GM18499 (cell line): ENCODE data around the gene MIB1.

Source experiments
- ATAC-seq: cut with Tn5 transposase; IDR thresholded peaks from one replicate; pipeline ENCODE4 v1.9.1; 2021; ENCODE audit warnings: moderate number of reproducible peaks; ENCODE audit not compliant: insufficient read depth, unreplicated experiment

The MIB1 gene

DNA sequence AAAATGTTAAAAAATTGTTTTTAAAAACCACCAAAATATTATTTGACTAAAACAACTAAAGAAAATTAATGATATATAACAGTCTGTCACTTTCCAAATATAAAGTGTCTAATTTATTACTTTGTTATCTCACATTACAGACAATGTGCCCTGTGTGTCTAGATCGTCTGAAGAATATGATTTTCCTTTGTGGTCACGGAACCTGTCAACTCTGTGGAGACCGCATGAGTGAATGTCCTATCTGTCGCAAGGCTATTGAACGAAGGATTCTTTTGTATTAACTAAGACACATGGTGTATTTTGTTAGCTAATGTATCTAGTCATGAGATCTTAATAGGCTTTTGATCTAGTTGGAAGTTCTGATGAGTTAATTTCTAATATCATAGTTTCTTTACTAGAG, 123.8 kb downstream of the MIB1 start:
- ATAC-seq: no peak

DNA sequence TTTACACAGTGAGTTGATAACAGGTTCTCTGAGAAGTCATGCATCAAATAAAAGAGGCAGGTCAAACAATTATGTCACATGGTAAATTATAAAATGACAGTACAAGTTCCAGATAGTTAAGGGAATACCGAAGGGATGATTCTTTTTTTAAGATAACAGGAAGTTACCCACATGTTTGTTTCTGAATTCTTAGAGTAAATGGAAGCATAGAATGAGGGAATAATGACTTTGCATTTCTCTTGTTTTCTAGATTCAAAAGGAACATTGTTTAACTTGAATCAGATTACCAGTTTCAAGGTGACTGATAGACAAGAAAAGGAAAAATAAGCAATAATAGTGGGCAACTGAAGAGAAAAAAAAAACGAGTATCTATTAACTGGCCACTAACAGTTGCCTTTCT, 124.5 kb downstream of the MIB1 start:
- ATAC-seq: no peak

DNA sequence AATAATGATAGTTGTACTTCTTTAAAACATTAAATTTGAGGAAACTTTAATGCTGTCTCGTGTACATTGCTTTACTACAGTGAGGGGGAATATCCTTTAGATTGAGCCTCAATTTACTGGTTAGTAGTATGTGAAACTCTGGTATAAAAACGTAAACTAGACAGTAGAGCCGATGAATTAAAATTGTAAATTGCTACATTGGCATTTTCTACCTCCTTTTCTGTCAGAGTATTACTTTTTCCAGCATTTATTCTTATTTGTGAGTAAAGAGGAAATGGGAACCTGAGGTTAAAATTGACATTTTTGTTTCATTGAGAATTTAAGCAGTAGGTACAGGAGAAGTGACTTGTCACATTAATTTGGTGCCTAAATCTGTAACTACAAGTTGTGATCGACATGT, 128.2 kb downstream of the MIB1 start:
- ATAC-seq: no peak

DNA sequence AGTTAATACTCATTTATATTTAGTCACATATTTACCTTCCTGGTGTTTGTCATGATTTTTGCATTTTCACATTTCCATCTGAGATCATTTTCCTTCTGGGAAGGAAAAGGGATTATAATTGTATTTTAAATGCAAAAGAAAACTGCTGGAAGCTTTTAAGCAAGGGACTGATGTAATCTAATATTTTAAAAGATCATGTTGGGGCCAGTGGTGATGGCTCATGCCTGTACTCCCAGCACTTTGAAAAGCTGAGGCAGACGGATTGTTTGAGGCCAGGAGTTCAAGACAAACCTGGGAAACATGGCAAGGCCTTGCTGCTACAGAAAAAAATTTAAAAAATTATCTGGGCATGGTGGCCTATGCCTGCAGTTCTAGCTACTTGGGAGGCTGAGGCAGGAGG, 149.0 kb downstream of the MIB1 start:
- no peak for ATAC-seq

DNA sequence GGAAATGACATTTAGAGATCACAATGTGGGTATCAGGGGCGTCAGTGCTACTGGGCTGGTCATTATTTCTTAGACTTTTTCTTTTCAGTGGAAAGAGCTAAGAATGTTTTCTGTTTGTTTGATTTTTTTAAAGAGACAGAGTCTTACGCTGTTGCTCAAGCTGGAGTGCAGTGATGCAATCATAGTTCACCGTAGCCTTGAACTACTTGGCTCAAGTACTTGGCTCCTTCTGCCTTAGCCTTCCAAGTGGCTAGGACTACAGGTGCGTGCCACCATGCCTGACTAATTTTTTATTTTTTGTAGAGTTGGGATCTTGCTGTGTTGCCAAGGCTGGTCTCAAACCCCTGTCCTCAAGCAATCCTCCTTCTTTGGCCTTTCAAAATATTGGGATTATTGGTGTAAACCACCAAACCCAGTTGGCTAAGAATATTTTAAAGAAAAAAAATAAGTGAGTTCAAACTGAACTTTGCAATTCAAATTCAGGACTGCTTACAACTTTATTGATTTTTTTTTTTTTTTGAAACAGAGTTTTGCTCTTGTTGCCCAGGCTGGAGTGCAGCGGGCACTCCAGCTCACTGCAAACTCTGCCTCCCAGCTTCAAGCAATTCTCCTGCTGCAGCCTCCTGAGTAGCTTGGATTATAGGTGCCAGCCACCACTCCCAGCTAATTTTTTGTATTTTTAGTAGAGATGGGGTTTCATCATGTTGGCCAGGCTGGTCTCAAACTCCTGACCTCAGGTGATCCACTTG, 154.2 kb downstream of the MIB1 start:
- ATAC-seq: no peak

DNA sequence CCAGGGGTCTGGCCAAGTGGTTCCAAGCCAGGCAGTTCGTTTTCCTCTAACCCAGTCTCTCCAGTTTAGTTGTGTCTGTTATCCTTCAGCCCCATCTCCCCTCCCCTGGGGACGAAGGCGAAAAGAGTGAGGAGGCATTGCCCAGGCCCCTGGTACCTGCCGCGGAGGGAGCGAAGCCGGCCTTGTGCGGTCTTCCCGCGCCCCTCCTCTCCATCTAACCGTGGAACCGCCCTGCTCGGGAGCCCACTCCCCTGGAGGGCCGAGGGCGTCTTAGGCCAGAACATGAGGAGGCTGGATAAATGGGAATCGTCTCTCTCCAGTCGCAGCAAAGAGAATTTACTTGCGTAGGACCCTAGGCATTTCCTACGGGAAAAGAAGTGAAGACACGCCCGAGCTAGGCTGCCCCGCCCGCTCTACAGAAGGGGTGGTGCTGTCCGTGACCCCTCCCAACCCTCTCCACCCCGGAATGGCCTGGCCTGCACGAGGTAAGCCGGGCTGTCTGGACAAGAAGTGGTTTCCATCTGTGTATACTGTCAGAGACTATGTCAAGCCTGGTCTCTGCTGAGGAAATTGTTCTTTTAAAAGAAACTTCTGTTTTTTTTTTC, 156.2 kb downstream of the MIB1 start:
- no peak for ATAC-seq

DNA sequence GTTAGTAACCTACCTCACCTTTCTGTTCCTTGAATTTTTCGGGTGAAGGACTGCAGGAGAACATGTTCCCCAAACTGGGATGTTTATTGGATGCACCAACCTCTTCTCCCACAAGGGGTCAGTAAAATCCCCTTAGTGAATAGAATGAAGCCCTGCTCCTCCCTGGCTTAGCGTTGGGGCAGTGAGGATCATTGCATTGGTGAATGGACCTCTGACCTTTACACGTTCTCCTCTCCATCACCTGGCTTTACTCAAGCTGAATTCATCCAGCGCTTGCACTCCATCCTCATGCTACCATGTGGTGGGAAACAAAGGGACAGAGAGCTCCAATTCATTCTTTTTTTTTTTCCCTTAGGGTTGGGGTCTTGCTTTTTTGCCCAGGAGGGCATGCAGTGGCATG, 157.2 kb downstream of the MIB1 start:
- no peak for ATAC-seq

DNA sequence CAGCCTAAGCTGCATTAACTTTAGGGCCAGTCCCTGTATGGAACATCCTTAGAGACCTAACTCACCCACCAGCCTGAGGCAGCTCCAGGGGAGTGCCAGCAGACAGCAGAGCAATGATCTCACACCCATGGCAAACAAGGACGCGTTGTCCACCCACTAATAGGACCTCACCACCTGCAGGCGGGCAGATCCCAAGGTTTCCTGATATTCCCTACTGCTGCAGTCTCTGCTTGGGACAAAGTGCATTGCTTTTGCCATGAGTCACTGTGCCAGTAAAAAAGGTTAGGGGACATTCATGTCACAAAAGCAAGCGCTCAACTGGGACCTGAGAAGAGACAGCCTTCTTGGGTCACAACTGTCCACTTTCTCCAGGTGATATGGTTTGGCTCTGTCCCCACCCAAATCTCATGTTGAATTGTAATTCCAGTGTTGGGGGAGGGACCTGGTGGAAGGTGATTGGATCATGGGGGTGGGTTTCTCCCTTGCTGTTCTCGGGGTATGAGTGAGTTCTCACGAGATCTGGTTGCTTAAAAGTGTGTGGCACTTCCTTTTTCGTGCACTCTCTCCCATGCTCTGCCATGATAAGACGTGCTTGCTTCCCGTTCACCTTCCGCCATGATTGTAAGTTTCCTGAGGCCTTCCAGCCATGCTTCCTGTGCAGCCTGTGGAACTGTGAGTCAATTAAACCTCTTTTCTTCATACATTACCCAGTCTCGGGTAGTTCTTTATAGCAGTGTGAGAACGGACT, 160.2 kb downstream of the MIB1 start:
- no peak for ATAC-seq

DNA sequence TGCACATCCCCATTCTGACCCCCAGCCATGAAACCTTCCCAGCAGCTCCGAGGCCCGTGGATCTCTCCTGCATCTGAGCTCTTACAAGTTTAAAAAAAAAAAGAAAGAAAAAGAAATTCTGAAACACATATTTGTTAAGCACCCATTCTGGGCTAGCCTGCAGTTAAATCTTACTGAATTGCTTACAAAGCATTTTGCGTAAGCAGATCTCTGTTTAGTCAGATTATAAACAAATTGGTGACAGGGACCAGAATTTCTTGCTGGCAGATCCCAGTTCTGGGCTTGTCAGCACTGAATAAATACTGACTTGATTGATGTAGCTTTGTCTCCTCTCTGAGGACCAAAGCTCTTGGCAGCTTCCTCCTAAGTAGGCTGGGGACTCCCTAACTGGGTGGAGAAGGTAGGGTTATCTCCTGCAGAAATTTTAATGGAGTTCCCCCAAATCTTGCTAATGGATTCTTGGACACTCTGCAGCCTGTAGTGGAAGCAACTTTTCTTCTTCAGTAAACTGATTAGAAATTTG, 160.9 kb downstream of the MIB1 start:
- no peak for ATAC-seq

DNA sequence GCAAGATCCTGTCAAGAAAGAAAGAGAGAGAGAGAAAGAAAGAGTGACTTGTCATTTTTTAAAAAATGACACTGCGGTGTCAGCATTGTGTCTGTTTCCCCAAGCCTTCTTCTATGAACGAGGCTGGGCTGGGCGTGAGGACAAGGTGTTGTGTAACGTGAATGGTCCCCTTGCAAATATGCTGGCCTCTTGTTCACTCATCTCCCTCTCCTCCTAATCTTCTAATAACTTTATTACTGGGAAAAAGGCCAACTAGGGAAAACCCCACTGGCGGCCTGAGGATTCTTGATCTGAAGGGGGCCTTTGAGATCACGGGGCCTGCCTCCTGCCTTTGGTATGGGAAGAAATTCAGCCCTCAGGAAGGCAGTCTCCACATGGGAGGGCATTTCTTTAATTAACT, 163.1 kb downstream of the MIB1 start:
- no peak for ATAC-seq

DNA sequence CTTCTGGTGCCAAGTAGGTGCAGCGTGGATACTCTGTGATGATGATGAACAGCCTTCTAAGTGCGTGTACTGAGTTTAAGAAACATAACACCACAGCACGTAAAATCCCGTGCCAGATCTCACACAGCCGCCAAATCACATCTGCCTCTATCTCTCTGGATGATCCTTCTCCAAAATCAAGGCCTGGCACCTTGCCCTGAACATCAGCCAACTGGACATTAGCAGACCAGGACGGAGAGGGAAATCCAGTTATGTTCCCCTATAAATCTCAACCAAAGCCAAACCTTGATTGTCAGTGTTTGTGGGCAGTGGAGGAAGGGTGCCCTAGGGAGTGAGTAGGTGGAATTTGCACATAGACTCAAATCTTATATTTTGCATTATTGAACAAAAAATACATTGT, 164.3 kb downstream of the MIB1 start:
- ATAC-seq: no peak

DNA sequence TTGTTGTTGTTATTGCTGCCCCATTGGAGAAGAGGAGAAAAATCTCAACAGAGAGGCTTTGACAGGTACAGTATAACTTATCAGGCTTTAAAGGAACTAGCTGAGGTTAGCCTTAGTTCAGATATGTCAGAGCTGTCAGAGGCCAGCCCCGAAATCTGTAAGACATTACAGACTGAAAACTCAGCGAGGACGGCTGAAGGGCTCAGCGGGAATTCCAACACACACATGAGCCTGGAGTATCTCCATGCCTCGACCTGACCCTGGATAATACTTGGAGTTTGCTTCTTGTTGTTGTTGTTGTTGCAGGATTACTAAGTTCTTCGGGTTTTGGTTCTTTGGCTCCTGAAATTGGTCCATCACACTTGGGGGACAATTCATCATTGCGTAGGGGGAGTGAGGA, 166.9 kb downstream of the MIB1 start:
- no peak for ATAC-seq

DNA sequence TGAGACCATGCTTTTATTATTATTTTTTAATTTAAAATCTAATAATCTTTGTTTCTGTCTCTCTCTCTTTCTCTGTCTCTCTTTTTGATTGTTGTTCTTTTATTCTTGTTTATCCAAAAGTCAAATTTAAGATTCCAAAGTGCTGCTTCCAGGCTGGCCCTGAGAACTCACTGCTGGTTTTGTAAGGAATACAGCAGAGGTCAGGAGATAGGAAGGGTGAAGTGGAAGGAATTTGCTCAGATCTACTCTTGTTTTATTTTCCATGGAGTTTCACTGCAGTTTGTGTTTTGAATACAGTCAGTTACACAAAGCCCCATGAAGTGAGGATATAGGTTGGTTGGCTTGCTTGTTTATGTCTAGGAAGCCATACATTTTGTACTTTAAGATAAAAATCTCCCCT, 168.1 kb downstream of the MIB1 start:
- no peak for ATAC-seq

DNA sequence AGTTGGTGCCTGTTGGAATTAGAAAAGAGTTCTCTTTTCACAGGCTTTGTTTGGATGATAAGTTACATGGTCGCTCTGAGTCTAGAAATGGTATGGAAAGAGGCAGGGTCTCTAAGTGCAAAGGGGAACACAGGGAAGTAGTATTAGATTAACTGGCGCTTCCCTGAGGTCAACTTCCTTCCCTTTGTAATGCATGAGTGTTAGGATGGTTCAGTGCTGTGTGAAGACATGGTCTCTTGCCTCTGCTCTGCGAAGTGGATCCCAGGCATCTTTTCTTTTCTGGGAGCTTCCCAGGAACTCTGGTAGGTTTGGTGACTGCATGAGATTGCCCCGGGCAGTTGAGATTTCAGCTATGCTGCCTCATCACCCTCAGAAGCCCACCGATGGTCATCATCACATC, 170.3 kb downstream of the MIB1 start:
- no peak for ATAC-seq

DNA sequence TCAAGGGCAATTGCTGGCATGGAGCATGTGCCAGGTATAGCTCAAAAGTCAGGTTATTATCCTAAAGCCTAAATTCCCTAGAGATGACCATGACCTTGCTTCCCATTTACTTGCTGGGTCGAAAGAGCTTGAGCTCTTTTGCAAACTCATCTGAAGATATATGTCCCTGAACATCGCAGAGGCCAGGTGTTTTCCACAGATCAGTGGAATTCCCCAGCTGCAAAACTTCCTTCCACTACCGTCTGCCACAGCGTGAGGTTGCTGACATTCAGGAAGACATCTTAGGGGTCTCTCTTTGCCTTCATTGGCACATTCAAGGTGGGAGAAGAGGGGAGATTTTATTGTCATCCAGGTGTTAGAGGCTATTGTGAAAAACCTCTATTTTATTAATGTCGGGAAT, 171.0 kb downstream of the MIB1 start:
- ATAC-seq: no peak

DNA sequence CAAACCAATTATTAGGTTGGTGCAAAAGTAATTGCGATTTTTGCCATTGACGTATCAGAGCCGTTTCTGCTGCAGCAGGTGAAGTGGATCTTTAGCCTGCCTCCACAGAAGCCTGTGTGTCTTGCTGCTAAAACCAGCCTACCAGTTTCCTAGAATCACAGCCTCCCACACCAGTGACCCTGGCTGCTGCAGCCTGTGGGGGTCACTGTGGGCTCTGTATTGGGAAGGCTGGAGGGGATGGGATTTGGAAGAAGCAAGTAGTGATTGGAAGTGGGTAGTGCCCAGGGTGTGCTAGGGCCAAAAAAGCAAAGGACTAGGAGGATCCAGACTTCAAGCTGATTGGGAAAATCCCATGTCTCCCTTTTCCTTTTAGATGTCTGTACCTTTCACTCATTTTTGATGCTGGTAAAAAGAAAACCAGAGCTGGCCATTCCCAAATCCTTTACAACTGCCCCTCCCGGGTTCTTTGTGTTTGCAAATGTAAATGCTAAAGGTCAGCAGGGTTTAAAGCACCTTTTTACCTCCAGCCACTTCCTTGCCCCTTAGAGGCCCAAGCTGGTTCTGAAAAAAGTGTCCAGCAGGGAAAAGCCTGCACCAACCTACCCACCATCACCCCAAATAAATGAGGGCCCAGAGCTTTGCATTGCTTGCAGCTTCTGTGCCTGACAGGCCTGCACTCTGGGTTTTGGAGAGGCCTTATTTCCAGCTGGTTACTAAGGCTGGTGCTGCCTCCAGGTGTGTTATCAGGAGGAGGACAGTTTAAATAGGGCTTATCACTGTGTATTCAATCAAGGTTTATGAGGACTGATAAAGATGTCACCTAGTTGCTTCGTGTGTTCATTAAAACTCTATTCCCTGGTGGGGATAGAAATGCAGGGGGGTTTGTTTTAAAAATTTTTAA, 172.0 kb downstream of the MIB1 start:
- ATAC-seq: no peak

DNA sequence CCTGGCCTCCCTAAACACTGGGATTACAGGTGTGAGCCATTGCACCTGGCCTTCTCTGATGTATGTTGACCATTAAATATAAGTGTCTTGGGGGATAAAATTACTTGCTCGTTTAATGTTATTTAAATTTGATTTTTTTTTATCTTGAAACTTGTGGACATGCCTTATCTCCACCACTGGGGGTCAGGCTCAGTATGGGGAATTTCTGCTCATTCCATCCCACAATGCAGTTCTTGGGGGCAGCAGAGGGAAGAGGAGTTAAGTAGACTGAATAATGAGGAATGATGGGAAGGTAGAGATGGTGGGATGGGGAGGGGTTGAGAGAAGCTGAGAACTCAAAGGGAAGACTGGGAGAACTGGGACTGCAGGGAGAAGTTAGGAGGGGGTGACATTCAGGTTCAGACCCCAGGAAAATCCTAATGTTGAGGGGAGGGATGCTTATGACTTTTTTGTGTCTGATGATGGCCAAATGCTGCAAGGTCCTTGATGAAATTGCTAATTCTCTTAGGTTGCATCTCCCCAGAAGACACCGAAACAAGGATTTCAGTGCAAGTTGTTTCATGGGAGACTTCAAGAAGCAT, 174.2 kb downstream of the MIB1 start:
- no peak for ATAC-seq

DNA sequence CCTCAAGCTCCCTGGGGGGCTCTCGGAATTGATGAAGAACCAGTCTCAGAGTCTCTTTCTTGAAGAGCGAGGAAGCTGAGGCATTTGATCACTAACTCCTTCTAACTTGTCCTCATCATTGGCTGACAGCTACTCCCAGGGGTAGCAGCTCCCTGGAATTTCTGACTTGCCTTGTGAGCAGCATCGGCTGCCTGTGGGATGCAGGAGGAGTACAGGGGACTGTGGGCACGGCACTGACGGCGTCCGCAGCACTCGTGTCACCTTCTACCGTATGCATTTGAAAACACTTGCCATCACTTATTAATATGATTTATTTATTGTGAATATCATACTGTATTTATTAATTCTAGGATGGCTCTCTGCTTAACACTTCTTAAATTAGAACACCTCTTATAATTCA, 175.0 kb downstream of the MIB1 start:
- no peak for ATAC-seq

DNA sequence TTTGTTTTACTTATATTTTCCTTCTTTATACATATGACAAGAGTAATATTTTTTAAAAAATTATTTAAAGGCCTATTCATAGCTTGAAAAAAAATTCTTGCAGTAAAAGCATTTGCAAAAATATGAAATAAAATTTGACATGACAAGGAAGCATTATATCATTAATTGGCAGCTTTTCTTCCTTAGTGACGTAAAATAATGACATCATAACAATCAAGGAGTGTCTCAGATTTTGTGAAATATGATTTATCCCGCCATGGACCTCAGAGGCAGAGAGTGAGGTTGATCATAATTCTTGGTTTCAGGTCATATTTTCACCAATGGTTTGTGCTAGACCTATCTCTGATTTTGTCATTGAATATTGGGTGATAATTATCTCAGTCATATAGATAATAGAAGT, 176.0 kb downstream of the MIB1 start:
- ATAC-seq: no peak

DNA sequence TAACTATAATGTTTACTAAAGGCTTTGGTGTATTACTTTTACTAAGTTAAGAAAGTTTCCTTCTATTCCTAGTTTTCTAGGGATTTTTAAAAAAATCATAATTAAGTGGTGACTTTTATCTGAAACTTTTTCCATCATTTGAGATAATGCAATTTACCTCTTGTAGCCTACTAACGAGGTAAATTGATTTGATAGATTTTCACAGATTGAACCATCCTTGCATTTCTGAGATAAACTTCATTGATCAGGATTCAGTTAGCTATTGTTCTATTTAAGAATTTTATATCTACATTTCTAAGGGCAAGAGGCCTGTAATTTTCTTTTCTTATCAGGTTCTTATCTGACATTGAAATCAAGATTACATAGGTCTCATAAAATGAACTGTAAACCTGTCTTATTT, 178.1 kb downstream of the MIB1 start:
- no peak for ATAC-seq
